ENCODE data around the gene FBXO5. TPM values are rescaled to one million over a fixed set of nuclear protein-coding genes. Genes with fewer than 3 reads are reported as not detected.

The FBXO5 gene
- total and polyA plus RNA-seq, 12 donors: 1.2 to 19.2 (median 4.3) TPM

- H3K4me1 ChIP-seq (replicated peaks in 1 of 2): peaks cover 0 to 5% of the 10 kb centered on the region in 2 donors
- no peaks in the 10 kb centered on the region for H3K36me3 ChIP-seq (replicated peaks in 1 of 2)
- no peaks in the 10 kb centered on the region for H3K27me3 ChIP-seq
- H3K9me3 ChIP-seq (replicated peaks in 1 of 3): no peaks in the 10 kb centered on the region
- H3K27ac ChIP-seq: no peak overlapping the region
- TF ChIP-seq CTCF (IDR thresholded peaks at IDR 0.05) (no peak), POLR2A (IDR thresholded peaks at IDR 0.05) (no peak)
- WGBS, 4 donors: 74 to 84% (median 82%) methylated on average over 4 of the region's 4 CpGs
- no peak for DNase-seq
- intact Hi-C loops (cut with DNase I): loop anchor here (10.0 kb wide), 1 partner anchor 164 kb away; no protein-coding TSS in a partner anchor
- H3K4me3 ChIP-seq: no peak overlapping the region
Measured at GRCh38 chr6:153028963-153029362, 46.1 kb upstream of the FBXO5 start.

GRCh38 chr6:153028286-153028685 is 45.4 kb upstream of the FBXO5 start:
- no peak overlapping the region for H3K27ac ChIP-seq
- H3K27me3 ChIP-seq: no peaks in the 10 kb centered on the region
- H3K4me3 ChIP-seq: no peak overlapping the region
- H3K9me3 ChIP-seq (replicated peaks in 1 of 3): no peaks in the 10 kb centered on the region
- peaks cover 0 to 5% of the 10 kb centered on the region in 2 donors for H3K4me1 ChIP-seq (replicated peaks in 1 of 2)
- intact Hi-C loops (cut with DNase I): loop anchor here (10.0 kb wide), 1 partner anchor 163 kb away; no protein-coding TSS in a partner anchor
- TF ChIP-seq POLR2A (IDR thresholded peaks at IDR 0.05): no peak
- no peak for TF ChIP-seq CTCF (IDR thresholded peaks at IDR 0.05)
- H3K36me3 ChIP-seq (replicated peaks in 1 of 2): no peaks in the 10 kb centered on the region
- no peak for DNase-seq
- 77 to 98% (median 88%) methylated on average over 2 of the region's 2 CpGs for WGBS, 4 donors

- TF ChIP-seq POLR2A (IDR thresholded peaks at IDR 0.05) (no peak), CTCF (IDR thresholded peaks at IDR 0.05) (no peak)
- no peaks in the 10 kb centered on the region for H3K27me3 ChIP-seq
- intact Hi-C loops (cut with DNase I): loop anchor here (10.0 kb wide), 1 partner anchor 163 kb away; no protein-coding TSS in a partner anchor
- H3K4me3 ChIP-seq: no peak overlapping the region
- no peaks in the 10 kb centered on the region for H3K36me3 ChIP-seq (replicated peaks in 1 of 2)
- no peak for DNase-seq
- no peaks in the 10 kb centered on the region for H3K9me3 ChIP-seq (replicated peaks in 1 of 3)
- H3K27ac ChIP-seq: no peak overlapping the region
- WGBS, 4 donors: 69 to 86% (median 85%) methylated on average over 4 of the region's 4 CpGs
- peaks cover 0 to 5% of the 10 kb centered on the region in 2 donors for H3K4me1 ChIP-seq (replicated peaks in 1 of 2)
Measured at GRCh38 chr6:153027480-153027879, 44.6 kb upstream of the FBXO5 start.

GRCh38 chr6:153024709-153025017 is 41.8 kb upstream of the FBXO5 start:
- 6 to 16% (median 11%) methylated on average over 1 of the region's 1 CpG for WGBS, 4 donors
- Histone ChIP-seq H3K4me1 (replicated peaks in 1 of 2) (peaks cover 0 to 5% of the 10 kb centered on the region in 2 donors), H3K36me3 (replicated peaks in 1 of 2) (no peaks in the 10 kb centered on the region), H3K27ac (no peak overlapping the region), H3K4me3 (no peak overlapping the region), H3K27me3 (no peaks in the 10 kb centered on the region), H3K9me3 (replicated peaks in 1 of 3) (no peaks in the 10 kb centered on the region)
- intact Hi-C loops (cut with DNase I): loop anchor here (5.0 to 10.0 kb wide), 2 partner anchors 67 to 160 kb away; no protein-coding TSS in a partner anchor
- TF ChIP-seq POLR2A (IDR thresholded peaks at IDR 0.05) (no peak), CTCF (IDR thresholded peaks at IDR 0.05) (peak in 3 of 6 experiments; percentile 1 to 27 (median 2))
- no peak for DNase-seq

All from adrenal gland (tissue), 12 donors.